ENCODE data around the gene RFTN1. TPM values are rescaled to one million over a fixed set of nuclear protein-coding genes. Genes with fewer than 3 reads are reported as not detected.

The RFTN1 gene
- total and polyA plus RNA-seq, 2 of the 8 experiments (the other 6 are each of a cell fraction or from before 2014, with no cell fraction given): 4.6 to 6.7 TPM

DNA sequence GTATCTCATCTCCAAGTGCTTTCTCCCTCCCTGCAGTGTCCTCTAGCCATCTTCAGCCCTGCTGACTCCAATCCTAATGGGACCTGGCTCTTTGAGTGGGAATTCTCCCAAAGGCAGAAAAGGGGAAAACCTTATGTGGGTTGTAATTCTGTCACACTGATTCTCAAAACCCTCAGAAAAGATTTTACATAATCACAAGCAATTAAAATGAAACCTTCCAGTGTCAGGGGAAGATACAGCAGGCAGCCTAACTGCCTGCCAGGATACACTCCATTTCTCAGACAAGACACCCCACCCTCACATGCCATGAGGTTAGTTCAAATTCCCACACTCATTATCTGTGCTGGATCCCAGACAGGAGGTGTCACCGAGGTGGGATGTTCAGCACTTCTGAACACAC is 121.4 kb downstream of the RFTN1 start:
- H2BK20ac ChIP-seq (ENCODE audit: low read length): no peak overlapping the region
- H3K36me3 ChIP-seq (ENCODE audit: control insufficient read depth in 2 of 4, insufficient read depth in 4 of 4, low read length in 3 of 4): no peaks in the 10 kb centered on the region
- no peak overlapping the region for H2BK120ac ChIP-seq (replicated peaks; ENCODE audit: low read depth, low read length)
- no peak overlapping the region for H3K14ac ChIP-seq (ENCODE audit: insufficient read length)
- no peaks in the 10 kb centered on the region for H3K79me2 ChIP-seq (ENCODE audit: control insufficient read depth in 1 of 2, insufficient read depth in 2 of 2, low read length in 2 of 2)
- 90% methylated on average over 1 of the region's 1 CpG; no CpG with 5 or more reads in 1 of the 2 experiments for WGBS, 2 experiments (ENCODE audit: extremely low coverage in 1 of 2, insufficient coverage in 1 of 2, insufficient read length in 1 of 2, insufficient replicate concordance in 2 of 2, low coverage in 1 of 2, low lambda C conversion rate in 2 of 2, missing lambda C conversion rate in 1 of 2)
- ChIA-PET CTCF (ENCODE audit: partially characterized antibody) (interaction anchor here (1.2 kb wide), 1 partner anchor 102 kb away, joined by 3 read pairs; no protein-coding TSS in a partner anchor), POLR2A (ENCODE audit: partially characterized antibody) (no interaction called here)
- no peak overlapping the region for H4K5ac ChIP-seq (ENCODE audit: insufficient read length, low read depth, low read length)
- H3K27me3 ChIP-seq (replicated peaks in 1 of 4; ENCODE audit: control insufficient read depth in 3 of 4, extremely low read depth in 1 of 4, insufficient read depth in 3 of 4, low read length in 3 of 4): no peaks in the 10 kb centered on the region
- H3K9me3 ChIP-seq (ENCODE audit: insufficient read depth in 2 of 2, low read depth in 1 of 2, low read length in 1 of 2): no peaks in the 10 kb centered on the region
- H3K9ac ChIP-seq (replicated peaks in 1 of 4; ENCODE audit: extremely low read depth in 1 of 4, low read depth in 3 of 4, low read length in 3 of 4): no peak overlapping the region
- H2BK15ac ChIP-seq (ENCODE audit: low read length): no peak overlapping the region
- no peak overlapping the region for H3K23ac ChIP-seq (ENCODE audit: insufficient read length)
- no peaks in the 10 kb centered on the region for H3K23me2 ChIP-seq (ENCODE audit: low read depth, low read length)
- no peak overlapping the region for H2BK5ac ChIP-seq (ENCODE audit: low read depth, low read length)
- H3K27ac ChIP-seq (ENCODE audit: low read depth, low read length): no peak overlapping the region
- FAIRE-seq (no peak), DNase-seq (ENCODE audit: low read depth in 1 of 2, low spot score in 2 of 2) (no peak)
- H3K4me1 ChIP-seq (replicated peaks in 1 of 4; ENCODE audit: control insufficient read depth in 3 of 4, insufficient read depth in 4 of 4, low read length in 3 of 4): no peaks in the 10 kb centered on the region
- H3K79me1 ChIP-seq (ENCODE audit: low read depth, low read length): no peaks in the 10 kb centered on the region
- H3K4me2 ChIP-seq (ENCODE audit: insufficient read depth in 1 of 2, low read depth in 2 of 2, low read length in 2 of 2): no peak overlapping the region
- no peak overlapping the region for H3K4me3 ChIP-seq (ENCODE audit: extremely low read depth in 1 of 4, insufficient read depth in 2 of 4, low read depth in 3 of 4, low read length in 4 of 4)
- no peak overlapping the region for H2BK12ac ChIP-seq (ENCODE audit: low read depth, low read length)
- H3K4ac ChIP-seq (replicated peaks; ENCODE audit: insufficient read length, low read depth, low read length): no peak overlapping the region
- H2AK5ac ChIP-seq (ENCODE audit: low read depth, low read length): no peak overlapping the region
- no peak overlapping the region for H4K8ac ChIP-seq (ENCODE audit: extremely low read depth, insufficient read depth, low read length)
- no peaks in the 10 kb centered on the region for H4K20me1 ChIP-seq (replicated peaks in 1 of 2; ENCODE audit: control insufficient read depth in 1 of 2, insufficient read depth in 2 of 2, low read length in 2 of 2)
- no peak overlapping the region for H4K91ac ChIP-seq (replicated peaks; ENCODE audit: insufficient read length, low read length)
- no peak overlapping the region for H3K18ac ChIP-seq (ENCODE audit: extremely low read depth, low read length)
- no peak overlapping the region for H2AFZ ChIP-seq (ENCODE audit: low read length)
- H3K56ac ChIP-seq (replicated peaks; ENCODE audit: insufficient read length, low read depth, low read length): no peak overlapping the region
- no peak for TF ChIP-seq FOSL1 (IDR thresholded peaks at IDR 0.05; ENCODE audit: insufficient read depth, low read depth, low read length)
- no peak for TF ChIP-seq RXRA (IDR thresholded peaks at IDR 0.05; ENCODE audit: insufficient read depth, low read depth, low read length)
- TF ChIP-seq, protein P1, sequence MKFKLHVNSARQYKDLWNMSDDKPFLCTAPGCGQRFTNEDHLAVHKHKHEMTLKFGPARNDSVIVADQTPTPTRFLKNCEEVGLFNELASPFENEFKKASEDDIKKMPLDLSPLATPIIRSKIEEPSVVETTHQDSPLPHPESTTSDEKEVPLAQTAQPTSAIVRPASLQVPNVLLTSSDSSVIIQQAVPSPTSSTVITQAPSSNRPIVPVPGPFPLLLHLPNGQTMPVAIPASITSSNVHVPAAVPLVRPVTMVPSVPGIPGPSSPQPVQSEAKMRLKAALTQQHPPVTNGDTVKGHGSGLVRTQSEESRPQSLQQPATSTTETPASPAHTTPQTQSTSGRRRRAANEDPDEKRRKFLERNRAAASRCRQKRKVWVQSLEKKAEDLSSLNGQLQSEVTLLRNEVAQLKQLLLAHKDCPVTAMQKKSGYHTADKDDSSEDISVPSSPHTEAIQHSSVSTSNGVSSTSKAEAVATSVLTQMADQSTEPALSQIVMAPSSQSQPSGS (IDR thresholded peaks at IDR 0.05; ENCODE audit: low read length): no peak
- TF ChIP-seq KDM5A (IDR thresholded peaks at IDR 0.05; ENCODE audit: low read length): no peak
- no peak for TF ChIP-seq ATF3 (IDR thresholded peaks at IDR 0.05; ENCODE audit: insufficient read depth, low read depth, low read length)
- no peak for TF ChIP-seq JUN (IDR thresholded peaks at IDR 0.05; ENCODE audit: low read depth, low read length)

All from H1 (cell line).